GM10266 (cell line): ENCODE measurements around the gene NOP10.
"Not testable (repeated sequence)": the region's sequence is repeated elsewhere in the genome, so short reads cannot be mapped to it uniquely, and the experiment has no call there.

Experiments
- DNase-seq: peaks from one replicate; pipeline ENCODE4 v3.0.0; 2012; ENCODE audit errors: extremely low spot score
- TF ChIP-seq, protein P1 (sequence below): IDR thresholded peaks from 2 replicates; pipeline ENCODE4 v1.5.1; 2012; ENCODE audit warnings: mild to moderate bottlenecking, low read depth; ENCODE audit not compliant: control insufficient read depth, insufficient read depth; ENCODE audit errors: missing control alignments

Gene NOP10

DNA sequence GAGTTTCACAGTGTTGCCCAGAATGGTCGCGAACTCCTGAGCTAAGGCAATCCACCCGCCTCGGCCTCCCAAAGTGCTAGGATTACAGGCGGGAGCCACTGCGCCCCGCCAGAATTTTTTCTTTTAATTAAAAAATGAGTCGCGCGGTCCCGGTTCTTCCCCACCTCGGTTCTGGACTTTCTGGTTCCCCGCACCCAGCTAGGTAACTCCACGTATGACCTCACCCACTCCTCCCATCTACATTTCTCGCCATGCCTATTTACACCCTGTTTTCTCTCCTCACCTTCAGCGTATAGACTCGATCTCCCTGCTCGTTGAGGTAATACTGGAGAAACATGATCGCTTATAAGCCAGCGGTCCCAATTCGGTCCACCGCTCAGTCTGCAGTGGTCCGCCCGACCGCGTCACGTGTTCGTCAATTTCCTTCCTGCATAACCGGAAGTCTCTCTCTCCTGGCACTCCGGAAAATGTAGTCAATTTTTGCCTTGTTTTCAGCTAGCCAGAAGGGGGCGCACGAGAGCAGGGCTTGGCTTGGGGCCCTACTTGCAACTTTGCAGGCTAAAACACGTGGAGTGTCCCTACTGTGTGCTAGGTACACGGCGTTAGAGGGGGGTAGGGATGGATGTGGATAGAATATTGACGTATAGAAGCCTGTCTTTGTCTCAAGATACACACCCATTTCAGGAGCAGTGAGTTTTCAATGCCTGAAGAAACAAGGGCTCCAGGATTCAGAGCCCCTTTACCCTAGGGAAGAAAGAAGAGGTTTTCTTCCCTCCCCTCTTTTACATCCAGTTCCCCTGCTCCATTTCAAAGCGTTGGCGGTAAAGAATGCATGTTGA is at the start of gene NOP10, which contains the start of gene NUTM1:
TSS of gene NOP10 (minus strand) at position 400 of the 839 bp plus-strand sequence. CDS start at position 337, 63 bp downstream.
TSS of gene NUTM1 (plus strand) at position 579 of the 839 bp plus-strand sequence. CDS start 382 bp downstream, outside the sequence.
- peak; percentile 80 for DNase-seq
- TF ChIP-seq, protein P1, sequence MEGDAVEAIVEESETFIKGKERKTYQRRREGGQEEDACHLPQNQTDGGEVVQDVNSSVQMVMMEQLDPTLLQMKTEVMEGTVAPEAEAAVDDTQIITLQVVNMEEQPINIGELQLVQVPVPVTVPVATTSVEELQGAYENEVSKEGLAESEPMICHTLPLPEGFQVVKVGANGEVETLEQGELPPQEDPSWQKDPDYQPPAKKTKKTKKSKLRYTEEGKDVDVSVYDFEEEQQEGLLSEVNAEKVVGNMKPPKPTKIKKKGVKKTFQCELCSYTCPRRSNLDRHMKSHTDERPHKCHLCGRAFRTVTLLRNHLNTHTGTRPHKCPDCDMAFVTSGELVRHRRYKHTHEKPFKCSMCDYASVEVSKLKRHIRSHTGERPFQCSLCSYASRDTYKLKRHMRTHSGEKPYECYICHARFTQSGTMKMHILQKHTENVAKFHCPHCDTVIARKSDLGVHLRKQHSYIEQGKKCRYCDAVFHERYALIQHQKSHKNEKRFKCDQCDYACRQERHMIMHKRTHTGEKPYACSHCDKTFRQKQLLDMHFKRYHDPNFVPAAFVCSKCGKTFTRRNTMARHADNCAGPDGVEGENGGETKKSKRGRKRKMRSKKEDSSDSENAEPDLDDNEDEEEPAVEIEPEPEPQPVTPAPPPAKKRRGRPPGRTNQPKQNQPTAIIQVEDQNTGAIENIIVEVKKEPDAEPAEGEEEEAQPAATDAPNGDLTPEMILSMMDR, result peak; percentile 98

DNA sequence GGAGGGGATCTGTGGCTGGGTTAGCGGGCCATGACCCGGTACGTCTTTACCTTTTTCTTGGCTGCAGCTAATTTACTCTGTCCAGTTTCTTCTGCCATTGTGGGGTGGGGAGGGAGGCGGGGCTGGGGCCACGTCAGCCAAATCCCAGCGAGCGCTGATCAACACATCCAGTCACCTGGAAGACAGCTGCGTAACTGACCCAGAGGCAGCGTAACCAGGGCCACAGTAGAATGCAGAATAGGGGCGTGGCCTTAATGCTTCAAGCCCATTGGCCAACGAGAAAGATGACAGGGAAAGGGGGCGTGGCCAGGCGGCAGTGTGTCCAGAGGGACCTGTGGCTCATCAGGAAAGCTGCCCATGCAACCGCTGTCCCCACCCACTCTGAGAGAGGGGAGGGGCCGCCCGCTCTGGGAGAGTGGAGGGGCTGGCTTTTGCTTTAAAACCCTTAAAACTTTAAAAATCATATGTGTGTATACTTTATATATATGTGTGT is 46.7 kb upstream of the NOP10 start:
- DNase-seq, result not testable (repeated sequence)

DNA sequence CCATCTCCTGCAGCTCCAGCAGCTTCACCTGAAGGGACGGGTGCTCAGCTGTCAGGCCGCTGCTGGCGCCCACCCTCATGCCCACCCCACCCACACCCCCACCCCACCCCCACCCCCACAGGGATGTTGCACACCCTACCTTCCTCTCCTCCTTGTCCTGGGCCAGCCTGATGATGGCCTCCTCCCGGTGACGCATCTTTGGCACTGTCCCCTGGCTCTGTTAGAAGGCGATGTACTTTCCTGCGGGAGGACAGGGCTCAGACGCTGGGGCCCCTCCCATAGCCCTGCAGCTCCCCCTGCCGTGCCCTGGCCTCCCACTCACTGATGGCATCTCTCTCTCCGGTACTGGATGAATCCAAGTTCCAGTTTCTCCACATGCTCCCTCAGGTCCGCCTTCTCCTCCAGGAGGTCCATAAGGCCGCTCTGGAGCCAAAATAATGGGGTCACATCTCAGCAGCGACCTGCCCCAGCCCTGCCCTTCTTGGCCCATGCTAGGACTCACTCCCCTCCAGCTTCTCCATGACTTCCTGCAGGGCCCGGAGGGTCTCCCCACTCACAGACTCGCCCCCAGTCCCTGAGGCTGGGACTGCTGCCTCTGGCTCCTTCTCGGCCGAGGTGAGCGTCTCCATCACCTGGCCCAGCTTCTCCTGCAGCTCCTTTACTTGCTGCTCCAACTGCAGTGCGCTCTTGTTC is 39.0 kb upstream of the NOP10 start:
- DNase-seq, result not testable (repeated sequence)

DNA sequence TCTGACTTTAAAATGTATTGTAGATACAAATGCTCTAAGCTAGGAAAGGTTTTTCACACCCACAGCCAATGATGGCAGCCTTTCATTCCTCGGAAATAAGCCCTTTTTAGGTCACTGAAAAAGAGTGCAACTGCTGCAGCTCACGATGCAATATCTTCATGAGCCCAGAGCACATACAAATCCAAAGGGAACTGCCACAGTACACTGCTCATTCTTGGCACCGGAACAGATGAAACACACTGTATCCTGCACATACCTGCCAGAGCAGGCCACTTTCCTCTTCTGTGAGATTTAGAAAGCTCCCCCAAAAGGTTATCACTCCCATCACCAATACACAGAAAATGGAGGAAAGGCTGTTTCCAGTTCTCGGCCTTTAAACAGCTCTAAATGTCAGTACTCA is 37.6 kb upstream of the NOP10 start:
- not testable (repeated sequence) for DNase-seq

DNA sequence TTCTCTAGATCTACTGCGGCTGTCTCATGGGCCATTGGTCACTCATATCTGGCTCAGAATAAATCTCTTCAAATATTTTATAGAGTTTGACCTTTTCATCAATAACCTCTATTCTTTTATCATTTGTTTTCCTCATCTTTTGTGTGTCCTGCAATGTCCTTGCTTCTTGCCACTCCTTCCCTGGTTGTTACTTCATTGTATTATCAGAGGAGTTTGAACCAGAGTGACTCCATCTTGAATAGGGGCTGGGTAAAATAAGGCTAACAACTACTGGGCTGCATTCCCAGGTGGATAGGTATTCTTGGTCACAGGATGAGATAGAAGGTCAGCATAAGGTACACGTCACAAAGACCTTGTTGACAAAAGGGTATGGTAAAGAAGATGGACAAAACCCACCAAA is 33.9 kb upstream of the NOP10 start:
- TF ChIP-seq, protein P1, result no peak
- no peak for DNase-seq

DNA sequence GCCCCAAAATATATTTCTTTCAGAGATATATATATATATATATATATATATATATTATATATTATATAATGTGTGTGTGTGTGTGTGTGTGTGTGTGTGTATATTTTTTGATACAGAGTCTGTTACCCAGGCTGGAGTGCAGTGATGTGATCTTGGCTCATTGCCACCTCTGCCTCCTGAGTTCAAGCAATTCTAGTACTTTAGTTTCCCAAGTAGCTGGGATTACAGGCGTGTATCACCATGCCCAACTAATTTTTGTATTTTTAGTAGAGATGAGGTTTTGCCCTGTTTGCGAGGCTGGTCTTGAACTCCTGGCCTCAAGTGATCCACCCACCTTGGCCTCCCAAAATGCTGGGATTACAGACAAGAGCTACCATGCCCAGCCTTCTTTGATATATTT is 32.6 kb upstream of the NOP10 start:
- DNase-seq, result not testable (repeated sequence)

DNA sequence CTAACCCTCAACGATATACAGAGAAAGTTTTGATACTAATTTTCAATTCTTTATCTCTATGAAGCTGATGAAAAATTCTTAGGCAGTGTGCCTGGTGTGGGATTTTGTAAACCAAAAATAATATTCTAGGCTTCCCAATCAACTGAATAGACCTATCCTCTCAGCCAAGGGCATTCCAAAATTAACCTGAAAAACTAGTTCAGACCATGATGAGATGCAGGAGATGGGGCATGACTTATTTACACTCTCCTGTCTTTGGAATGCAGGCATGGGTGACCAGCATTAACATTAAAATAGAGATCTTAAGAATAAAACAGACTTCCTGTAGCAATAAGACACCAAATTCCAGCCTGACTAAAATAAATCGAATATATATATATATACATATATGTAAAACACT is 31.9 kb upstream of the NOP10 start:
- TF ChIP-seq, protein P1, result no peak
- DNase-seq, result no peak

DNA sequence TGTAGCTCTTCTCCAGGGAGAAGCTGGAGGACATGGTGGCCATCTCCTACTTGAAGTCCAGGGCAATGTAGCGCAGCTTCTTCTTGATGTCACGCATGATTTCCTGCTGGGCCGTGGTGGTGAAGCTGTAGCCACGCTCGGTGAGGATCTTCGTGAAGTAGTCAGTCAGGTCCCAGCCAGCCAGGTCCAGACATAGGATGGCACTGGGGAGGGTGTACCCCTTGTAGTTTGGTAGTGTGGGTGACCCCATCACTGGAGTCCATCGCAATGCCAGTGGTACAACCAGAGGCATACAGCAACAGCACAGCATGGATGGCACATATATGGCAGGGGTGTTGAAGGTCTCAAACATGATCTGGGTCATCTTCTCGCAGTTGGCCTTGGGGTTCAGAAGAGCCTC is 31.0 kb upstream of the NOP10 start:
- no peak for DNase-seq
- TF ChIP-seq, protein P1, result no peak

DNA sequence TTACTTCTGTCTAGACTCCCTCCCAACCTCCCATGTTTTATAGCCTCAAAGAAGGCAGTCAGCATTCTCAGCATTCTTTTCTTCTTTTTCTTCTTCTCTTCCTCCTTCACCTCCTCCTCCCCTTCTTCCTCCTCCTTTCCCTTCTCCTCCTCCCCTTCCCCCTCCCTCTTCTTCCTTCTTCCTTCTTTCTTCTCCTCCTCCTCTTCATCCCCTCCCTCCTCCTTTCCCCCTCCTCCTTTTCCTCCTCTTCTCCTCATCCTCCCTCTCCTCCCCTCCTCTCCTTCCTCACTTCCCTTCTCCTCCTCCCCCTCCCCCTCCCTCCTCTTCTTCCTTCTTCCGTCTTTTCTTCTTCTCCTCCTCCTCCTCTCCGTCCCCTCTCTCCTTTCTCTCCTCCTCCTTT is 27.7 kb upstream of the NOP10 start:
- TF ChIP-seq, protein P1, result no peak
- DNase-seq, result no peak
